Hepatocyte (in vitro differentiated cells): ENCODE measurements around the gene ATP1A2.

Source experiments
- EZH2 ChIP-seq: fragments of 200-600 bp; sonication (generic); IDR thresholded peaks from 2 replicates; pipeline ENCODE4 v1.6.1; 2016; ENCODE audit warnings: antibody characterized with exemption, mild to moderate bottlenecking, borderline replicate concordance
- EZH2phosphoT487 ChIP-seq: fragments of 200-600 bp; sonication (generic); IDR thresholded peaks from one replicate; pipeline ENCODE4 v1.6.1; 2018; ENCODE audit warnings: antibody characterized with exemption, mild to moderate bottlenecking, low read depth, moderate library complexity; ENCODE audit not compliant: unreplicated experiment, severe bottlenecking
- TF ChIP-seq, protein P1 (sequence below): fragments of 200-600 bp; sonication (generic); IDR thresholded peaks from 2 replicates; pipeline ENCODE4 v1.5.1; 2016; ENCODE audit warnings: antibody characterized with exemption, mild to moderate bottlenecking; ENCODE audit not compliant: poor library complexity

DNA sequence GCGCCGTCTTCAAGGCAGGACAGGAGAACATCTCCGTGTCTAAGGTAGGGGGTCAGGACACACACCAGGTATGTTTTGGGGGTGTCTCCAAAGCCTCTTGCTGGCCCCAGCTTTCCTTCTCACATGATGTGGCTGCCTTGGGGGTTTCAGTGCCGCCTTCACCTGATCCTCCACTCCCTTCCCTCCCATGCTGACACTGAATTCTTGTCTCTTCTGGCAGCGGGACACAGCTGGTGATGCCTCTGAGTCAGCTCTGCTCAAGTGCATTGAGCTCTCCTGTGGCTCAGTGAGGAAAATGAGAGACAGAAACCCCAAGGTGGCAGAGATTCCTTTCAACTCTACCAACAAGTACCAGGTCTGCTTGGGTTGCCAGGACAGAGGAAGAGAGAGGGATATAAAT is 13.5 kb downstream of the ATP1A2 start:
- TF ChIP-seq, protein P1, sequence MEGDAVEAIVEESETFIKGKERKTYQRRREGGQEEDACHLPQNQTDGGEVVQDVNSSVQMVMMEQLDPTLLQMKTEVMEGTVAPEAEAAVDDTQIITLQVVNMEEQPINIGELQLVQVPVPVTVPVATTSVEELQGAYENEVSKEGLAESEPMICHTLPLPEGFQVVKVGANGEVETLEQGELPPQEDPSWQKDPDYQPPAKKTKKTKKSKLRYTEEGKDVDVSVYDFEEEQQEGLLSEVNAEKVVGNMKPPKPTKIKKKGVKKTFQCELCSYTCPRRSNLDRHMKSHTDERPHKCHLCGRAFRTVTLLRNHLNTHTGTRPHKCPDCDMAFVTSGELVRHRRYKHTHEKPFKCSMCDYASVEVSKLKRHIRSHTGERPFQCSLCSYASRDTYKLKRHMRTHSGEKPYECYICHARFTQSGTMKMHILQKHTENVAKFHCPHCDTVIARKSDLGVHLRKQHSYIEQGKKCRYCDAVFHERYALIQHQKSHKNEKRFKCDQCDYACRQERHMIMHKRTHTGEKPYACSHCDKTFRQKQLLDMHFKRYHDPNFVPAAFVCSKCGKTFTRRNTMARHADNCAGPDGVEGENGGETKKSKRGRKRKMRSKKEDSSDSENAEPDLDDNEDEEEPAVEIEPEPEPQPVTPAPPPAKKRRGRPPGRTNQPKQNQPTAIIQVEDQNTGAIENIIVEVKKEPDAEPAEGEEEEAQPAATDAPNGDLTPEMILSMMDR = no peak
- no peak for TF ChIP-seq EZH2
- TF ChIP-seq EZH2phosphoT487 = no peak
